CD14-positive monocyte (primary cell): Measurements from ENCODE around the gene PHF21B. TPM values are rescaled to one million over a fixed set of nuclear protein-coding genes. Genes with fewer than 3 reads are reported as not detected.
"Not testable (repeated sequence)": the region's sequence is repeated elsewhere in the genome, so short reads cannot be mapped to it uniquely, and the experiment has no call there.

ENCODE experiments used
- DNase-seq, 3 donors: peaks; one replicate each; pipeline ENCODE4 v3.0.0-alpha.2; 2011 to 2022
- H2AFZ ChIP-seq: 2 replicates; pipeline ENCODE4 v1.6.0; 2012; ENCODE audit warnings: mild to moderate bottlenecking, low read depth, low read length, inconsistent platforms; ENCODE audit not compliant: insufficient read depth, poor library complexity, severe bottlenecking
- H3K27ac ChIP-seq, 2 donors: 1 replicate in 1 of 2; 2 replicates in 1 of 2; pipeline ENCODE4 v1.5.1; 2012 to 2013; ENCODE audit warnings: low read length in 2 of 2, control low read depth in 1 of 2, inconsistent platforms in 1 of 2, low read depth in 1 of 2, mild to moderate bottlenecking in 1 of 2
- H3K27me3 ChIP-seq, 2 donors: one replicate each; pipeline versions ENCODE4 v1.6.0 to v1.6.1; 2011 to 2013; ENCODE audit warnings: low read length in 2 of 2; ENCODE audit not compliant: control insufficient read depth in 2 of 2, insufficient read depth in 2 of 2
- H3K36me3 ChIP-seq, 2 donors: replicated peaks in 1 of 2; 1 replicate in 1 of 2; 2 replicates in 1 of 2; pipeline versions ENCODE4 v1.5.1 to v1.6.1; 2012 to 2013; ENCODE audit warnings: low read length in 2 of 2, control low read depth in 1 of 2, inconsistent platforms in 1 of 2, mild to moderate bottlenecking in 1 of 2; ENCODE audit not compliant: insufficient read depth in 2 of 2, control insufficient read depth in 1 of 2
- H3K4me1 ChIP-seq, 2 donors: 1 replicate in 1 of 2; 2 replicates in 1 of 2; pipeline versions ENCODE4 v1.5.1 to v1.6.1; 2012 to 2013; ENCODE audit warnings: low read length in 2 of 2, control low read depth in 1 of 2, inconsistent platforms in 1 of 2, mild to moderate bottlenecking in 1 of 2, moderate library complexity in 1 of 2; ENCODE audit not compliant: insufficient read depth in 2 of 2, control insufficient read depth in 1 of 2
- H3K4me2 ChIP-seq: replicated peaks from 2 replicates; pipeline ENCODE3; 2012; ENCODE audit warnings: low read length, moderate library complexity, mild to moderate bottlenecking; ENCODE audit not compliant: poor library complexity, severe bottlenecking; ENCODE audit errors: extremely low read depth
- H3K4me3 ChIP-seq, 3 experiments: fragments of 200-600 bp in 1 of 3; sonication (generic) in 1 of 3; replicated peaks in 1 of 3; 1 replicate in 2 of 3; 2 replicates in 1 of 3; pipeline ENCODE4 v1.5.1; 2011 to 2013; ENCODE audit warnings: low read length in 3 of 3, mild to moderate bottlenecking in 3 of 3, control low read depth in 2 of 3, low read depth in 2 of 3, inconsistent platforms in 1 of 3, moderate library complexity in 1 of 3
- H3K79me2 ChIP-seq: 2 replicates; pipeline ENCODE4 v1.6.0; 2012; ENCODE audit warnings: mild to moderate bottlenecking, control low read depth, inconsistent platforms, low read length, moderate library complexity; ENCODE audit not compliant: insufficient read depth
- H3K9ac ChIP-seq: 2 replicates; pipeline ENCODE4 v1.6.0; 2017; ENCODE audit warnings: low read length, mild to moderate bottlenecking; ENCODE audit not compliant: insufficient read depth, poor library complexity, severe bottlenecking
- H3K9me3 ChIP-seq, 2 donors: replicated peaks in 1 of 2; 1 replicate in 1 of 2; 2 replicates in 1 of 2; pipeline versions ENCODE4 v1.5.1 to v1.6.1; 2012 to 2013; ENCODE audit warnings: low read length in 2 of 2, control low read depth in 1 of 2; ENCODE audit not compliant: control insufficient read depth in 1 of 2, insufficient read depth in 1 of 2
- H4K20me1 ChIP-seq: 2 replicates; pipeline ENCODE4 v1.6.0; 2012; ENCODE audit warnings: mild to moderate bottlenecking, low read length, control low read depth, moderate library complexity; ENCODE audit not compliant: insufficient read depth
- H3K27ac Mint-ChIP-seq, 7 donors: one replicate each; pipeline ENCODE4 v1.8.0; 2020; ENCODE audit warnings: mild to moderate bottlenecking in 7 of 7, mixed read lengths in 7 of 7, moderate library complexity in 6 of 7, inconsistent platforms in 2 of 7
- H3K27me3 Mint-ChIP-seq, 3 donors: one replicate each; pipeline ENCODE4 v1.8.0; 2021 to 2022; ENCODE audit warnings: low read depth in 3 of 3, mild to moderate bottlenecking in 3 of 3, mixed read lengths in 3 of 3, moderate library complexity in 3 of 3, inconsistent platforms in 1 of 3
- H3K36me3 Mint-ChIP-seq, 2 donors: one replicate each; pipeline ENCODE4 v1.8.0; 2020; ENCODE audit warnings: mixed read lengths in 2 of 2, inconsistent platforms in 1 of 2, mild to moderate bottlenecking in 1 of 2
- H3K4me1 Mint-ChIP-seq: one replicate; pipeline ENCODE4 v1.8.0; 2020; ENCODE audit warnings: mild to moderate bottlenecking, mixed read lengths
- H3K4me3 Mint-ChIP-seq, 2 donors: one replicate each; pipeline ENCODE4 v1.8.0; 2020; ENCODE audit warnings: mild to moderate bottlenecking in 2 of 2, mixed read lengths in 2 of 2, moderate library complexity in 1 of 2
- H3K9me3 Mint-ChIP-seq, 7 donors: one replicate each; pipeline ENCODE4 v1.8.0; 2020 to 2022; ENCODE audit warnings: mixed read lengths in 7 of 7, mild to moderate bottlenecking in 6 of 7, moderate library complexity in 6 of 7, inconsistent platforms in 2 of 7
- WGBS: methylation state at CpG from one replicate; pipeline ENCODE4 v1.1.5; 2013; ENCODE audit warnings: missing lambda C conversion rate; ENCODE audit not compliant: insufficient coverage; 5-methylcytosine and 5-hydroxymethylcytosine counted together
- intact Hi-C, 2 donors: fragments of 100-400 bp; cut with micrococcal nuclease; formaldehyde crosslinking; loops; one replicate each; pipeline versions ENCODE4 v1.15.0 to v1.15.1; 2023
- polyA plus RNA-seq, 3 donors: library from polyadenylated mRNA; depleted of rRNA in 1 of 3; unstranded in 2 of 3; stranded (reverse) in 1 of 3; fragments of 300-500 nt in 2 of 3; fragments of >200 nt in 1 of 3; fragmentation: Illumina TruSeq in 2 of 3; gene quantifications; 1 replicate in 2 of 3; 2 replicates in 1 of 3; pipeline ENCODE4 v1.2.3, GENCODE V29; 2012 to 2021
- TF ChIP-seq, protein P1 (sequence below): fragments of 200-600 bp; IDR thresholded peaks from one replicate; pipeline ENCODE4 v1.8.0; 2022; ENCODE audit warnings: antibody characterized with exemption, mild to moderate bottlenecking

Gene PHF21B
- polyA plus RNA-seq, 3 donors: not detected

DNA sequence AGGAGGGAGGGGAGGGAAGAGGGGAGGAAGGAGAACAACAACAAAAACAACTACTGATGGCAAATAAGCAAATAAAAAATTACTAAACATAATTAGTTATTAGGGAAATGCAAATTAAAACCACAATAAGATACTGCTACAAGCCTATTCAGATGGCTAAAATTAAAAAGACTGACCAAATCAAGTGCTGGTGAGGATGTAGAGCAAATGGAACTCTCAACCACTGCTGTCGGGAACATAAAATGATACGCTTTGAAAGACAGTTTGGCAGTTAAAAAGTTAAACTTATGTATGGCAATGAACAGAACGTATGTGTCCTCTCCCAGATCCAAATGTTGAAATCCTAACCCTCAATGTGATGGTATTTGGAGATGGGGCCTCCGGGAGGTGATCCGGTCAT lies 85.7 kb downstream of the PHF21B start:
- WGBS: 40% methylated on average over 1 of the region's 5 CpGs
- H3K9ac ChIP-seq: no peak overlapping the region
- no peaks in the 10 kb centered on the region for H4K20me1 ChIP-seq
- Mint-ChIP-seq H3K27me3 (peaks cover 3 to 4% (median 4%) of the 10 kb centered on the region in 3 donors), H3K4me3 (no peak overlapping the region), H3K9me3 (peaks cover 0 to 11% (median 3%) of the 10 kb centered on the region in 7 donors), H3K27ac (no peak overlapping the region), H3K36me3 (no peaks in the 10 kb centered on the region), H3K4me1 (no peaks in the 10 kb centered on the region)
- no peaks in the 10 kb centered on the region for H3K4me1 ChIP-seq
- DNase-seq: no peak
- TF ChIP-seq, protein P1, sequence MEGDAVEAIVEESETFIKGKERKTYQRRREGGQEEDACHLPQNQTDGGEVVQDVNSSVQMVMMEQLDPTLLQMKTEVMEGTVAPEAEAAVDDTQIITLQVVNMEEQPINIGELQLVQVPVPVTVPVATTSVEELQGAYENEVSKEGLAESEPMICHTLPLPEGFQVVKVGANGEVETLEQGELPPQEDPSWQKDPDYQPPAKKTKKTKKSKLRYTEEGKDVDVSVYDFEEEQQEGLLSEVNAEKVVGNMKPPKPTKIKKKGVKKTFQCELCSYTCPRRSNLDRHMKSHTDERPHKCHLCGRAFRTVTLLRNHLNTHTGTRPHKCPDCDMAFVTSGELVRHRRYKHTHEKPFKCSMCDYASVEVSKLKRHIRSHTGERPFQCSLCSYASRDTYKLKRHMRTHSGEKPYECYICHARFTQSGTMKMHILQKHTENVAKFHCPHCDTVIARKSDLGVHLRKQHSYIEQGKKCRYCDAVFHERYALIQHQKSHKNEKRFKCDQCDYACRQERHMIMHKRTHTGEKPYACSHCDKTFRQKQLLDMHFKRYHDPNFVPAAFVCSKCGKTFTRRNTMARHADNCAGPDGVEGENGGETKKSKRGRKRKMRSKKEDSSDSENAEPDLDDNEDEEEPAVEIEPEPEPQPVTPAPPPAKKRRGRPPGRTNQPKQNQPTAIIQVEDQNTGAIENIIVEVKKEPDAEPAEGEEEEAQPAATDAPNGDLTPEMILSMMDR: no peak
- H3K4me3 ChIP-seq: no peak overlapping the region
- H3K79me2 ChIP-seq: no peaks in the 10 kb centered on the region
- no peaks in the 10 kb centered on the region for H3K9me3 ChIP-seq
- H2AFZ ChIP-seq: no peak overlapping the region
- H3K36me3 ChIP-seq: no peaks in the 10 kb centered on the region
- H3K27me3 ChIP-seq: no peaks in the 10 kb centered on the region
- H3K4me2 ChIP-seq: no peak overlapping the region
- no peak overlapping the region for H3K27ac ChIP-seq
- intact Hi-C loops: no loop called here

DNA sequence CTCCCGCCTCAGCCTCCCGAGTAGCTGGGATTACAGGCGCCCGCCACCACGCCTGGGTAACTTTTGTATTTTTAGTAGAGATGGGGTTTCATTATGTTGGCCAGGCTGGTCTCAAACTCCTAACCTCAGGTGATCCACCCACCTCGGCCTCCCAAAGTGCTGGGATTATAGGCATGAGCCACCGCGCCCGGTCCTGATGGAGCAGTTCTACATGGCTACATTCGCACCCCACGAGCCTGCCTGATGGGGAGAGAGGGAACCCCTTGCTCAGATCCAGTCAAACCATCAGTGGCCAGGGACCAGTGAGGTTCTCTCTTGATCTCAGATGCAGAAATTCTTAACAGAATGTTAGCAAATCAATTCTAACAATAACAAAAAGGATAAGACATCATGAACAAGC lies 88.0 kb downstream of the PHF21B start:
- H2AFZ ChIP-seq, H3K9ac ChIP-seq, H3K79me2 ChIP-seq, H3K27ac Mint-ChIP-seq, H3K27me3 ChIP-seq, H3K4me1 Mint-ChIP-seq, H3K27ac ChIP-seq, H3K4me1 ChIP-seq, DNase-seq, H3K9me3 ChIP-seq, H4K20me1 ChIP-seq, H3K4me2 ChIP-seq, H3K36me3 ChIP-seq, H3K4me3 Mint-ChIP-seq, H3K4me3 ChIP-seq, H3K27me3 Mint-ChIP-seq, intact Hi-C loops, H3K36me3 Mint-ChIP-seq: not testable (repeated sequence)
- 100% methylated on average over 5 of the region's 11 CpGs for WGBS
- H3K9me3 Mint-ChIP-seq: peaks cover 0 to 11% (median 3%) of the 10 kb centered on the region in 7 donors
